BLaER1 (cell line): ENCODE results near the gene MRGPRX1.

Source experiments
- H3K27ac ChIP-seq: shearing (Covaris generic); formaldehyde crosslinking; 2 replicates; pipeline ENCODE4 v1.8.1; 2022
- H3K27me3 ChIP-seq: shearing (Covaris generic); formaldehyde crosslinking; 2 replicates; pipeline ENCODE4 v1.8.1; 2022
- H3K36me3 ChIP-seq: shearing (Covaris generic); formaldehyde crosslinking; 2 replicates; pipeline ENCODE4 v1.8.1; 2022
- H3K4me1 ChIP-seq: shearing (Covaris generic); formaldehyde crosslinking; 2 replicates; pipeline ENCODE4 v1.8.1; 2022
- H3K4me2 ChIP-seq: shearing (Covaris generic); formaldehyde crosslinking; 2 replicates; pipeline ENCODE4 v1.8.1; 2022
- H3K4me3 ChIP-seq: shearing (Covaris generic); formaldehyde crosslinking; 2 replicates; pipeline ENCODE4 v1.8.1; 2022
- H3K9ac ChIP-seq: shearing (Covaris generic); formaldehyde crosslinking; 2 replicates; pipeline ENCODE4 v1.8.1; 2022
- H3K9me3 ChIP-seq: shearing (Covaris generic); formaldehyde crosslinking; 2 replicates; pipeline ENCODE4 v1.8.1; 2022
- H4K20me1 ChIP-seq: shearing (Covaris generic); formaldehyde crosslinking; 2 replicates; pipeline ENCODE4 v1.8.1; 2022
- Cebpa-rat ChIP-seq: shearing (Covaris generic); IDR thresholded peaks from 2 replicates; pipeline ENCODE4 v1.8.1; 2022

The MRGPRX1 gene

GRCh38 chr11:18939314-18939713 lies at the start of gene MRGPRX1:
Gene MRGPRX1, minus strand, starts transcription at chr11:18939414. Its CDS starts 4,630 bp downstream, at chr11:18934784.
- no peak within 1 kb of the TSS for H3K4me2 ChIP-seq
- no peak within 1 kb of the TSS for H3K4me3 ChIP-seq
- peaks cover under 1% of the 10 kb centered on the region; the same call in 1 of the 2 replicates for H3K9me3 ChIP-seq
- H3K27ac ChIP-seq = no peak within 1 kb of the TSS
- no peaks in the 10 kb centered on the region for H3K36me3 ChIP-seq
- no peaks in the 10 kb centered on the region for H4K20me1 ChIP-seq
- no peak within 1 kb of the TSS for H3K9ac ChIP-seq
- H3K4me1 ChIP-seq = peaks cover 7% of the 10 kb centered on the region
- no peaks in the 10 kb centered on the region for H3K27me3 ChIP-seq
- no peak for TF ChIP-seq Cebpa-rat

- no peaks in the 10 kb centered on the region for H3K27me3 ChIP-seq
- no peak overlapping the region for H3K4me2 ChIP-seq
Measured at GRCh38 chr11:18987454-18988231, 48.4 kb upstream of the MRGPRX1 start.

GRCh38 chr11:18986744-18987143 lies 47.5 kb upstream of the MRGPRX1 start:
- Histone ChIP-seq H3K27me3 (no peaks in the 10 kb centered on the region), H3K4me2 (no peak overlapping the region), H3K4me1 (no peaks in the 10 kb centered on the region), H4K20me1 (no peaks in the 10 kb centered on the region), H3K9ac (no peak overlapping the region), H3K4me3 (no peak overlapping the region), H3K27ac (no peak overlapping the region), H3K9me3 (0 out of 2 replicates have a peak, but pooled peaks cover 3% of the 10 kb centered on the region), H3K36me3 (no peaks in the 10 kb centered on the region)
- TF ChIP-seq Cebpa-rat = no peak

More at GRCh38 chr11:18987454-18988231, 48.4 kb upstream of the MRGPRX1 start:
- H3K36me3 ChIP-seq = no peaks in the 10 kb centered on the region
- H3K9me3 ChIP-seq = 0 out of 2 replicates have a peak, but pooled peaks cover 3% of the 10 kb centered on the region
- H3K4me3 ChIP-seq = no peak overlapping the region
- H3K27ac ChIP-seq = no peak overlapping the region
- no peaks in the 10 kb centered on the region for H4K20me1 ChIP-seq
- TF ChIP-seq Cebpa-rat = no peak
- H3K4me1 ChIP-seq = no peaks in the 10 kb centered on the region
- no peak overlapping the region for H3K9ac ChIP-seq

- Histone ChIP-seq H3K4me2 (no peak overlapping the region), H4K20me1 (no peaks in the 10 kb centered on the region), H3K36me3 (no peaks in the 10 kb centered on the region), H3K27ac (no peak overlapping the region), H3K9ac (no peak overlapping the region), H3K4me3 (no peak overlapping the region), H3K4me1 (no peaks in the 10 kb centered on the region), H3K27me3 (no peaks in the 10 kb centered on the region), H3K9me3 (peaks cover 13% of the 10 kb centered on the region)
- TF ChIP-seq Cebpa-rat = no peak
Measured at GRCh38 chr11:18981897-18982296, 42.7 kb upstream of the MRGPRX1 start.

GRCh38 chr11:18974192-18974591 lies 35.0 kb upstream of the MRGPRX1 start:
- Histone ChIP-seq H3K4me1 (0 out of 2 replicates have a peak, but pooled peaks cover 5% of the 10 kb centered on the region), H3K27ac (no peak overlapping the region), H3K27me3 (no peaks in the 10 kb centered on the region), H3K4me3 (no peak overlapping the region), H3K36me3 (no peaks in the 10 kb centered on the region), H4K20me1 (no peaks in the 10 kb centered on the region), H3K9me3 (peaks cover 4% of the 10 kb centered on the region), H3K4me2 (no peak overlapping the region), H3K9ac (no peak overlapping the region)
- TF ChIP-seq Cebpa-rat = no peak

- no peak overlapping the region for H3K27ac ChIP-seq
- no peak overlapping the region for H3K4me2 ChIP-seq
- no peaks in the 10 kb centered on the region for H3K9me3 ChIP-seq
- TF ChIP-seq Cebpa-rat = no peak
- no peak overlapping the region for H3K4me3 ChIP-seq
- no peaks in the 10 kb centered on the region for H4K20me1 ChIP-seq
- no peaks in the 10 kb centered on the region for H3K27me3 ChIP-seq
- no peak overlapping the region for H3K9ac ChIP-seq
- H3K36me3 ChIP-seq = no peaks in the 10 kb centered on the region
- H3K4me1 ChIP-seq = 0 out of 2 replicates have a peak, but pooled peaks cover 5% of the 10 kb centered on the region
Measured at GRCh38 chr11:18972336-18972735, 33.1 kb upstream of the MRGPRX1 start.

- no peak overlapping the region for H3K4me2 ChIP-seq
- no peak overlapping the region for H3K9ac ChIP-seq
- H3K27ac ChIP-seq = no peak overlapping the region
- H3K9me3 ChIP-seq = no peaks in the 10 kb centered on the region
- TF ChIP-seq Cebpa-rat = no peak
- 0 out of 2 replicates have a peak, but pooled peaks cover 5% of the 10 kb centered on the region for H3K4me1 ChIP-seq
- H3K4me3 ChIP-seq = no peak overlapping the region
- no peaks in the 10 kb centered on the region for H3K27me3 ChIP-seq
- no peaks in the 10 kb centered on the region for H4K20me1 ChIP-seq
- H3K36me3 ChIP-seq = no peaks in the 10 kb centered on the region
Measured at GRCh38 chr11:18969720-18970119, 30.5 kb upstream of the MRGPRX1 start.

- H3K4me1 ChIP-seq = no peaks in the 10 kb centered on the region
- H3K9me3 ChIP-seq = no peaks in the 10 kb centered on the region
- no peaks in the 10 kb centered on the region for H3K27me3 ChIP-seq
- no peak overlapping the region for H3K4me2 ChIP-seq
- no peak overlapping the region for H3K27ac ChIP-seq
- no peaks in the 10 kb centered on the region for H4K20me1 ChIP-seq
- H3K9ac ChIP-seq = no peak overlapping the region
- no peak for TF ChIP-seq Cebpa-rat
- H3K4me3 ChIP-seq = no peak overlapping the region
- no peaks in the 10 kb centered on the region for H3K36me3 ChIP-seq
Measured at GRCh38 chr11:18958221-18958910, 19.2 kb upstream of the MRGPRX1 start.

- H3K4me2 ChIP-seq = no peak overlapping the region
- H3K4me3 ChIP-seq = no peak overlapping the region
- no peaks in the 10 kb centered on the region for H3K4me1 ChIP-seq
- H3K27me3 ChIP-seq = no peaks in the 10 kb centered on the region
- no peaks in the 10 kb centered on the region for H4K20me1 ChIP-seq
- H3K9me3 ChIP-seq = no peaks in the 10 kb centered on the region
- no peak for TF ChIP-seq Cebpa-rat
- no peak overlapping the region for H3K9ac ChIP-seq
- no peak overlapping the region for H3K27ac ChIP-seq
- no peaks in the 10 kb centered on the region for H3K36me3 ChIP-seq
Measured at GRCh38 chr11:18956630-18957029, 17.4 kb upstream of the MRGPRX1 start.

- TF ChIP-seq Cebpa-rat = no peak
- H3K9ac ChIP-seq = no peak overlapping the region
- no peak overlapping the region for H3K4me2 ChIP-seq
- no peak overlapping the region for H3K27ac ChIP-seq
- H3K4me1 ChIP-seq = peaks cover 19% of the 10 kb centered on the region
- H3K27me3 ChIP-seq = no peaks in the 10 kb centered on the region
- H4K20me1 ChIP-seq = no peaks in the 10 kb centered on the region
- no peak overlapping the region for H3K4me3 ChIP-seq
- H3K9me3 ChIP-seq = peaks cover 3% of the 10 kb centered on the region; the same call in 1 of the 2 replicates
- no peaks in the 10 kb centered on the region for H3K36me3 ChIP-seq
Measured at GRCh38 chr11:18936002-18936673, 3.1 kb downstream of the MRGPRX1 start.
